ENCODE results near the gene KCTD5.
"Not testable (repeated sequence)": the region's sequence is repeated elsewhere in the genome, so short reads cannot be mapped to it uniquely, and the experiment has no call there.

The KCTD5 gene

GRCh38 chr16:2715966-2716885 is 33.9 kb downstream of the KCTD5 start:
- peaks cover 8% of the 10 kb centered on the region for H3K27me3 Mint-ChIP-seq
- H3K36me3 Mint-ChIP-seq (ENCODE audit: low read depth), result no peaks in the 10 kb centered on the region
- H3K27ac Mint-ChIP-seq, result no peak overlapping the region
- peaks cover 5% of the 10 kb centered on the region for H3K4me1 Mint-ChIP-seq (ENCODE audit: low read depth)
- H3K4me3 Mint-ChIP-seq, result no peak overlapping the region
- no peaks in the 10 kb centered on the region for H3K9me3 Mint-ChIP-seq

GRCh38 chr16:2716948-2717347 is 34.6 kb downstream of the KCTD5 start:
- H3K4me3 Mint-ChIP-seq, result no peak overlapping the region
- H3K4me1 Mint-ChIP-seq (ENCODE audit: low read depth), result peaks cover 5% of the 10 kb centered on the region
- no peak overlapping the region for H3K27ac Mint-ChIP-seq
- peaks cover 8% of the 10 kb centered on the region for H3K27me3 Mint-ChIP-seq
- no peaks in the 10 kb centered on the region for H3K9me3 Mint-ChIP-seq
- H3K36me3 Mint-ChIP-seq (ENCODE audit: low read depth), result no peaks in the 10 kb centered on the region

DNA sequence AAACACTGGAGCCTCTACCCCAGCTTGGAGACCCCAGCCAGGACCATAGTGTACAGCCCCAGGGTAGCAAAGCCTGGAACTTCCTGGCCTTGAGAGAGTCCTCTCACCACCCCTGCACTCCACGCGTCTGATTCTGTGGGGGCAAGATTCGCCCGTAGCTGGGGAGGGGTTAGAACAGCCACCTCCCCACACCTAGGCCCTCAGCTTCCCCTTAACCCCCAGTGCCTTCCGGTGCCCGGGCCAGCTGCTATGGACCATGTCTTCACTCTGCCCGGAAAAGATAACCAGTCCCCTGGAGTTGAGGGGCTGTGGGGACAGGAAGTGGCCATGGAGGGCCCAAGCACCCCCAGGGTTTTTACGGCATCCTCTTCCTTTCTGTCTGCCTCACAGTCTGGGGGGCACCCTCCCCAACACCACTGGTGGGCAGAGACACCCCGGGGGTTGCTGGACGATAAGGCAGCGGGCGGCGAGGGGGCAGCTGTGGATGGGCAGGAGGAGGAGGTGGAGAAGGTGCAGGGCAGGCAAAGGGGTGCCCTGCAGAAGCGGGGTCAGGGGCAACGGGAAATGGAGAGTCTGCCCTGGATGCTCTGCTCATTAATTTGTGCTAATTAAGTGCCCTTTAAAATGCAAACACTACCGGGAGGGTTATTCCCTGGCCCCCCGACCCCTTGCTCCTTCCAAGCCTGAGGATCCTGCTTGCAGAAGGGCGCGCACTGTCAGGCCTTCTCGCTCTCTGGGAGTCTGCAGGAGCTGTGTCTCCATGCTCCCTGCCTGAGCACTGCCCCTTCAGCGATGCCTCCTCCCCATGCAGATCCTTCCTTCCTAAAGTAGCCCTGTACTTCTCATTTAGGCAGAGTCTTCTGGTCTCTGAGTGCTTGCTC is 35.3 kb downstream of the KCTD5 start:
- Mint-ChIP-seq H3K4me3 (no peak overlapping the region), H3K4me1 (ENCODE audit: low read depth) (peaks cover 5% of the 10 kb centered on the region), H3K27me3 (peaks cover 8% of the 10 kb centered on the region), H3K9me3 (no peaks in the 10 kb centered on the region), H3K36me3 (ENCODE audit: low read depth) (no peaks in the 10 kb centered on the region), H3K27ac (no peak overlapping the region)

GRCh38 chr16:2719328-2720063 is 37.2 kb downstream of the KCTD5 start:
- Mint-ChIP-seq H3K9me3 (no peaks in the 10 kb centered on the region), H3K27ac (peak overlapping the region; percentile 8), H3K4me1 (ENCODE audit: low read depth) (peaks cover 5% of the 10 kb centered on the region), H3K36me3 (ENCODE audit: low read depth) (no peaks in the 10 kb centered on the region), H3K27me3 (peaks cover 14% of the 10 kb centered on the region), H3K4me3 (peak overlapping the region; percentile 82)

GRCh38 chr16:2720064-2720457 is 37.7 kb downstream of the KCTD5 start, which contains the start of gene PRSS27:
TSS of gene PRSS27 (minus strand) at chr16:2720224. CDS start at chr16:2720160, 64 bp downstream.
- Mint-ChIP-seq H3K27me3 (peaks cover 10% of the 10 kb centered on the region), H3K36me3 (ENCODE audit: low read depth) (no peaks in the 10 kb centered on the region), H3K4me3 (peak within 1 kb of the TSS; percentile 82), H3K27ac (peak within 1 kb of the TSS; percentile 49), H3K4me1 (ENCODE audit: low read depth) (peaks cover 1% of the 10 kb centered on the region), H3K9me3 (no peaks in the 10 kb centered on the region)

DNA sequence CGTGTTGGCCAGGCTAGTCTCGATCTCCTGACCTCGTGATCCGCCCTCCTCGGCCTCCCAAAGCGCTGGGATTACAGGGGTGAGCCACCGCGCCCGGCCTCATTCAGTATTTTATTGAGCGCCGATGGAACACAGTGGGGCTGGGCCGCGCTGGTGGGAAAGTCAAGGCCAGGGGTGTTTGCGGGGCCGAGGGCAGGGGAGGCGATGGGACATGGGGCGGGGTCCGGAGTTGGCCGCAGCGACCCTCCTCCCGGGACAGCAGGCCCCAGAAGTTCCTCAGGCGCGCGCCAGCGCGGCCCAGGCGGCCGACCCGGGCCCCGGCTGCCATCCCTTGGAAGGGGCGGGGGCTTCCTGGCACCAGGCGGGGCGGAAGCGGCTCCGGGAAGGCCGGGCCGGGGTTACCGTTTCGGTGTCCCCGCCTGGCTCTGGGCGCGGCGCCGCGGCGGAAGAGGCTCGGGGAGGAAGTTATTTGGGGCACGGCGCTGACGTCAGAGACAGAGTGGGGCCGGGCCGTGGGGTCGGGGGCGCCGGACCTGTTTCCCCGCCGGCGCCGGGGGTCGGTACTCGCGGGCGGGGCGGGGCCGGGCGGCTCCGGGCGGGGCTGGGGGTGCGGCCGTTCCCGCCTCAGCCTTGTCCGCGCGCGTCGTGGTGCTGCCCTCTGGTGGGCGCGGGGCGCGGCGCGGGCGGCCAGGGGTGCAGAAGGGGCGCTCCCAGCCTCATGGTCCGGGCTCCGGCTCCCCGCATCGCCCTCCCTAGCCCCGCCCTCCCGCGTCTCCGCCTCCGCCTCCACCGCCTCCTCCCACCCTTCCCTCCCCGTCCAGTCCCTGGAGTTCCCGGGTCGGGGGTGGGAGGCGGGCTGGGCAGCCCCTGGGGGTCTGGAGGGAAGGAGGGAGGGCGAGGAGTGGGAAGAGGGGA is 38.7 kb downstream of the KCTD5 start:
- H3K9me3 Mint-ChIP-seq, result no peaks in the 10 kb centered on the region
- peak overlapping the region; percentile 49 for H3K27ac Mint-ChIP-seq
- peak overlapping the region; percentile 82 for H3K4me3 Mint-ChIP-seq
- H3K36me3 Mint-ChIP-seq (ENCODE audit: low read depth), result no peaks in the 10 kb centered on the region
- H3K27me3 Mint-ChIP-seq, result peaks cover 15% of the 10 kb centered on the region
- no peaks in the 10 kb centered on the region for H3K4me1 Mint-ChIP-seq (ENCODE audit: low read depth)

- H3K4me1 Mint-ChIP-seq (ENCODE audit: low read depth); H3K36me3 Mint-ChIP-seq (ENCODE audit: low read depth); H3K9me3 Mint-ChIP-seq: not testable (repeated sequence)
- peak overlapping the region; percentile 65 for H3K4me3 Mint-ChIP-seq
- peak overlapping the region; percentile 31 for H3K27ac Mint-ChIP-seq
- H3K27me3 Mint-ChIP-seq, result peaks cover 15% of the 10 kb centered on the region
These were observed 39.4 kb downstream of the KCTD5 start for GRCh38 chr16:2721634-2722173.

GRCh38 chr16:2724088-2724676 is 41.9 kb downstream of the KCTD5 start:
- Mint-ChIP-seq H3K27me3 (peaks cover 15% of the 10 kb centered on the region), H3K36me3 (ENCODE audit: low read depth) (no peaks in the 10 kb centered on the region), H3K4me1 (ENCODE audit: low read depth) (peaks cover 7% of the 10 kb centered on the region), H3K27ac (no peak overlapping the region), H3K9me3 (no peaks in the 10 kb centered on the region), H3K4me3 (no peak overlapping the region)

DNA sequence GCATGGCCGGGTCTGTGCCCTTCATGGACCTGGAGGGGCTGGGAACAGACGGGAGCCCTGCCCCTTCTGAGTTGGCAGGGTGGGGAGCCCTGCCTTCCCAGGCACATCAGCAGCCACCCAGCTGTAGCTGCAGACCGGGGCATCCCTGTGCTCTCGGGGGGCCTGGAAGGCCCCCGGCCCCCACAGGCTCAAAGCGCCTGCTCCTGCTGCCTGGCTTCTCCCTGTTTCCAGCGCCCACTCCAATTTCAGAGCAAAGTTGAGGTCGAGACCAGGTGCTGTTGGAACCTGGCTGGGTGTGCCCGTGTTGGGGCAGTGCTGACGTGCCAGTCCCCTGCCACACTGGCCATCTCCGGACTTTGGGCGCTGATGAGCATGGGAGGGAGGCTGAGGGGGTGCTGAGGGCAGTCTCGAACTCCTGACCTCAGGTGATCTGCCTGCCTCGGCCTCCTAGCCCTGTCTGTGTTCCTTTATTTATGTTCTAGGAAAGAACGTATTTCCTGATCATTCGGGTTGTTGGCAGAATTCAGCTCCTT is 42.6 kb downstream of the KCTD5 start:
- H3K27ac Mint-ChIP-seq, result no peak overlapping the region
- no peak overlapping the region for H3K4me3 Mint-ChIP-seq
- peaks cover 15% of the 10 kb centered on the region for H3K27me3 Mint-ChIP-seq
- H3K36me3 Mint-ChIP-seq (ENCODE audit: low read depth), result no peaks in the 10 kb centered on the region
- H3K9me3 Mint-ChIP-seq, result no peaks in the 10 kb centered on the region
- peaks cover 7% of the 10 kb centered on the region for H3K4me1 Mint-ChIP-seq (ENCODE audit: low read depth)

GRCh38 chr16:2726923-2727322 is 44.6 kb downstream of the KCTD5 start:
- Mint-ChIP-seq H3K9me3 (no peaks in the 10 kb centered on the region), H3K27me3 (peaks cover 15% of the 10 kb centered on the region), H3K4me1 (ENCODE audit: low read depth) (peaks cover 7% of the 10 kb centered on the region), H3K36me3 (ENCODE audit: low read depth) (no peaks in the 10 kb centered on the region), H3K27ac (no peak overlapping the region), H3K4me3 (no peak overlapping the region)

DNA sequence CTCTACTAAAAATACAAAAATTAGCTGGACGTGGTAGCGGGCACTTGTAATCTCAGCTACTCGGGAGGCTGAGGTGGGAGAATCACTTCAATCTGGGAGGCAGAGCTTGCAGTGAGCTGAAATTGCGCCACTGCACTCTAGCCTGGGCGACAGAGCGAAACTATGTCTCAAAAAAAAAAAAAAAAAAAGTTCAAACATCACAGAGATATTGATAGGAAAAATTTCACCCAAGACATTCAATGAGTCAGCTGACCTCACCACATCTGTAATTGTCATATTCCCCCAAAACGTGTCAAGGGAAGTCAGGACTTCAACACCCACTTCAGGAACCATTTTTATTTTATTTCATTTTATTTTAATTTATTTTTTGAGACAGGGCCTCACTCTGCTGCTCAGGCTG is 45.7 kb downstream of the KCTD5 start:
- peaks cover 15% of the 10 kb centered on the region for H3K27me3 Mint-ChIP-seq
- H3K27ac Mint-ChIP-seq, result peak overlapping the region; percentile 70
- no peaks in the 10 kb centered on the region for H3K36me3 Mint-ChIP-seq (ENCODE audit: low read depth)
- no peaks in the 10 kb centered on the region for H3K9me3 Mint-ChIP-seq
- no peak overlapping the region for H3K4me3 Mint-ChIP-seq
- peaks cover 7% of the 10 kb centered on the region for H3K4me1 Mint-ChIP-seq (ENCODE audit: low read depth)

- Mint-ChIP-seq H3K4me3 (no peak overlapping the region), H3K4me1 (ENCODE audit: low read depth) (no peaks in the 10 kb centered on the region), H3K36me3 (ENCODE audit: low read depth) (no peaks in the 10 kb centered on the region), H3K27ac (no peak overlapping the region), H3K9me3 (no peaks in the 10 kb centered on the region), H3K27me3 (no peaks in the 10 kb centered on the region)
These were observed 52.7 kb downstream of the KCTD5 start for GRCh38 chr16:2734844-2735515.
